Endothelial cell of umbilical vein (primary cell): Measurements from ENCODE around the gene GNL2.

ENCODE experiments used
- POLR2A ChIP-seq: IDR thresholded peaks from 2 replicates; pipeline ENCODE4 v1.6.1; 2012; ENCODE audit warnings: low read depth, mild to moderate bottlenecking, control low read depth, low read length
- POLR2AphosphoS5 ChIP-seq: IDR thresholded peaks from 2 replicates; pipeline ENCODE4 v1.6.1; 2012; ENCODE audit warnings: low read depth, mild to moderate bottlenecking, control low read depth, low read length, moderate library complexity; ENCODE audit not compliant: insufficient read depth

GRCh38 chr1:37574834-37575480, 20.8 kb downstream of the GNL2 start:
- TF ChIP-seq POLR2A (no peak), POLR2AphosphoS5 (no peak)
